Breast epithelium (tissue), 3 donors: Measurements from ENCODE around the gene ZNF213.

ENCODE experiments used
- POLR2A ChIP-seq: fragments of 450-650 bp; IDR thresholded peaks from one replicate; pipeline ENCODE4 v1.6.1; 2016; ENCODE audit warnings: antibody characterized with exemption, mild to moderate bottlenecking, moderate library complexity
- POLR2AphosphoS5 ChIP-seq, 3 donors: sonication (generic); formaldehyde crosslinking; IDR thresholded peaks; one replicate each; pipeline ENCODE4 v1.6.1; 2017; ENCODE audit warnings: antibody characterized with exemption in 3 of 3
- TF ChIP-seq, protein P1 (sequence below), 3 donors: fragments of 450-650 bp; IDR thresholded peaks; one replicate each; pipeline ENCODE4 v1.5.1; 2016 to 2017; ENCODE audit warnings: antibody characterized with exemption in 3 of 3, mild to moderate bottlenecking in 3 of 3, moderate library complexity in 3 of 3

DNA sequence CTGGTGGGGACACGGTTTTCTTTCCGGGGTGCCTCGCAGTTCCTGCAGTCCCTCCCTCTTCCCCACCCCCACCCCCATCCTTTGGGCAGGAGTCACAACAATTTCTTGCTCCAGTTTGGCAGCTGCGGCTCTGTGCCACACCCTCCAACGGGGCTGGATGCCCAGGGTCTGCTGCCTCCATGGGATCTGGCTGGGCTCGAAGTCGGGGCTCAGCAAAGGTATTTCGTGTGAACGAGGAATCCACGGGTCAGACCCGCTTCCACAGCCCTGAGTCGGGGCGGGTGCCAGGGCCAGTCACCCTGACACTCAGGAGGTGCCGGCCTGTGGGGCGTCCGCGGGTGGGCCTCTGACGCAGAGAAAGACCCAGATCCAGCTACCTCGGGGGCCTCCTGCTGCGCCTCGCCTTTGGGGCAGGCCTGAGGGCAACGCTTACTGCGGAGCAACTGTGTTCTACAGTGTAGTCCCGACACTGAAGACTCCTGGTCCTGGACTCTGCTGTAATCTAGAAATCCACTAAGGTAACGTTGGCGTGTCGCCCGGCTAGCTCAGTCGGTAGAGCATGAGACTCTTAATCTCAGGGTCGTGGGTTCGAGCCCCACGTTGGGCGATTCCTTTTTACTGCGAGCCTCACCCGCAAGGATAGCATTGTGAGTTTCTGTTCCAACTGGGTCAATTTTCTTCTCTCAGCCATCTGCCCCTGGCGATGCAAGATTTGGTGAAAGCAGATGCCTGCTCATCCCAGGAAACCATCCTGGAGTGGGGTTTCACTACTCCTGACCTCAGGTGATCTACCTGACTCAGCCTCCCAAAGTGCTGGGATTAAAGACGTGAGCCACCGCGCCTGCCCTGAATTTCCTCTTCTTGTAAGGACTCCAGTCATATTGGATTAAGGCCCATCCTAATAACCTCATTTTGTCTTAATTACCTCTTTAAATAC is 40.6 kb downstream of the ZNF213 start:
- TF ChIP-seq, protein P1, sequence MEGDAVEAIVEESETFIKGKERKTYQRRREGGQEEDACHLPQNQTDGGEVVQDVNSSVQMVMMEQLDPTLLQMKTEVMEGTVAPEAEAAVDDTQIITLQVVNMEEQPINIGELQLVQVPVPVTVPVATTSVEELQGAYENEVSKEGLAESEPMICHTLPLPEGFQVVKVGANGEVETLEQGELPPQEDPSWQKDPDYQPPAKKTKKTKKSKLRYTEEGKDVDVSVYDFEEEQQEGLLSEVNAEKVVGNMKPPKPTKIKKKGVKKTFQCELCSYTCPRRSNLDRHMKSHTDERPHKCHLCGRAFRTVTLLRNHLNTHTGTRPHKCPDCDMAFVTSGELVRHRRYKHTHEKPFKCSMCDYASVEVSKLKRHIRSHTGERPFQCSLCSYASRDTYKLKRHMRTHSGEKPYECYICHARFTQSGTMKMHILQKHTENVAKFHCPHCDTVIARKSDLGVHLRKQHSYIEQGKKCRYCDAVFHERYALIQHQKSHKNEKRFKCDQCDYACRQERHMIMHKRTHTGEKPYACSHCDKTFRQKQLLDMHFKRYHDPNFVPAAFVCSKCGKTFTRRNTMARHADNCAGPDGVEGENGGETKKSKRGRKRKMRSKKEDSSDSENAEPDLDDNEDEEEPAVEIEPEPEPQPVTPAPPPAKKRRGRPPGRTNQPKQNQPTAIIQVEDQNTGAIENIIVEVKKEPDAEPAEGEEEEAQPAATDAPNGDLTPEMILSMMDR (IDR thresholded peaks at IDR 0.05): no peak
- TF ChIP-seq POLR2A (no peak), POLR2AphosphoS5 (IDR thresholded peaks at IDR 0.05) (no peak)
